NCI-H128 (cell line): Measurements from ENCODE around the gene CAMTA1.

Experiments
- DNase-seq: peaks from one replicate; lab custom pipeline; 2025; ENCODE audit not compliant: unreplicated experiment; lab: John Stamatoyannopoulos, UW

CAMTA1 gene

DNA sequence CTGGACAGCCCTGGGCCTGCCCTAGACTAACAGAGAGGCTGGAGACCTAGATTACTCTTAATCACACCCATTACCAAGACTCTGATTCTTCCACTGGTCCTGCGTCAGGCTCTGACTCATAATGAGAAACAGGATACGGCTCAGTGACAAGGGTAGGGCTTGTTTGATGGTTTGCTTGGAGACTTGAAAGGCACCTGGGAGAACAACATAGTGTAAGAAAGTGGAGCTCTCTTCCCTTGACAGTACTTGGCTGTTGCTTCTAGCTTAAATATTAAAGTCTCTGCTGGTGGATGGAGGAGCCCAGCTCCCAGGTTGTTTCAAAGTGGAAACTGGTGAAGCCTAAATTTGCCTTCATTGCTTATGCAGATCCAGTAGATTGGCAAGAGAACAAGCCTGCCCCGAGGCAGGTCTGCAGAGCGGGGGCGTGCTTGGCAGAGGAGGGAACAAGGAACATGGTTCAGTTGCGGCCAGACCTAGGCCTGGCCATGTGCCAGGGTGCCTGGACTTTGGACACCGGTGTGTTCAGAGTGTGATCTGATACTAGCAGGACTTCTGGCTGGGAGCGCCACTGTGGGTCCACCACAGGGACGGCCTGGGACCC, 480.6 kb downstream of the CAMTA1 start:
- DNase-seq = peak; percentile 17

DNA sequence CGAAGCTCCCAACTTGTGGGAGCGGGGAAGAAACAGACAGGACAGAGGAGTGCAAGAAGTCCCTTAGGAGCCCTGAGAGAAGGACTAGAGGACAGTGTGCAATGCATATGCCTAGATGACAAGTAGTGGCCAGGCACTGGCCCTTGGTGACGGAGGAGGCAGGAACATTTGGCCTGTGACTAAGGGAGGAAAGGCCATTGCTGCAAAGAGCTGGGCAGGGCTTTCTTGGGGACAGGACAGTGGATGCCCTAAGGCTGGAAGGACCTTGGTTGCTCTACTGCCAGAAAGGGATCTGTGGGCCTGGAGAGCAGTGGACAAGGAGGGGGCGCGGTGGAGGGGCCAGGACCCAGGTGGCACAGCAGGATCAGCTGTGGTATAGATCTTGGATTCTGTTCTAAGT, 481.3 kb downstream of the CAMTA1 start:
- no peak for DNase-seq

DNA sequence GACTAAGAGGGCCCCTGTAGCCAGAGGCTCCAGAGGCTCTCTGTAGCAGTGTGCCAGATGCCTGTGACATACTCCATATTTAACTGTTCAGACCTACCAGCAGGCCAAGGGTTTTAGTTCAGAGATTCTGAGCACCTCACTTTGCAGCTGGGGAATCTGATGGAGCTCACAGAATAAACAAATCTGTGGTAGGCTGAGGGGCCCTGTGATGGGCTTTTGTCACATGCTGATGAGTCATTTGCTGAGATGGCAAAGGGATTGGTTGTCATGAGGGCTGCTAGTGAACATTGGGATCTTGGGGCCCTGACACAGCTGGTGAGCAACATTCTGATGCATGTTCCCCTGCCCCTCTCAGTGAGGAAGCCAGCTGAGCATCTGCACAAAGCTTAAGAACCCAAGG, 482.2 kb downstream of the CAMTA1 start:
- no peak for DNase-seq

DNA sequence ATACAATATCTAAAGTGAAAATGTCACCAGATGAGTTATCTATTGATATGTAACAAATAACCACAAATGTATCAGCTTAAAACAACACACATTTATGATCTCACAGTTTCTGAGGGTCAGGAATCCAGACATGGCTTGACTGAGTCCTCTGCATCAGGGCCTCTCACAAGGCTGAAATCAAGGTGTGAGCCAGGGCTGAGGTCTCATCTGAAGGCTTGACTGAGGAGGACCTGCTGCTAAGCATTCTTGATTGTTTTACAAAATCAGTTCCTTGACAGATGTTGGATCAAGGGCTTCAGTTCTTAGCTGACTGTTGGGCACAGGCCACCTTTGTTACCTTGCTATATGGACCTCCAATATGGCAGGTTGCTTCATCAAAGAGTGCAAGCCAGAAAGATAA, 483.7 kb downstream of the CAMTA1 start:
- DNase-seq = no peak

DNA sequence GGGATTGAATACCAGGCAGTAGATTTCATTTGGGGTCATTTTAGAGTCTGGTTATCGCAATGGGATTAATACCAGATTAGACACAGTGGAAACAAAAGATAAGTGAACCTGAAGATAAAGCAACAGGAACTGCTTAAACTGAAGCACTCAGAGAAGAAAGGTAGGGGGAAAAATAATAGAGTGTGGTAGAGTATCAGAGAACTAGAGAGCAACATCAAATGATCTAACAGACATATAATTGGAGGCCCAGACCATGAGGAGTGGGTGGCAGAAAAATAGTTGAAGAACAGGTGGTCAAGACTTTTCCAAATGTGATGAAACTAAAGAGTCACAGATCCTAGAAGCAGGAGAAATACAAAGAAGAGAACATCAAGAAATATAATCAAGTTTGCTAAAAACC, 484.3 kb downstream of the CAMTA1 start:
- DNase-seq = no peak

DNA sequence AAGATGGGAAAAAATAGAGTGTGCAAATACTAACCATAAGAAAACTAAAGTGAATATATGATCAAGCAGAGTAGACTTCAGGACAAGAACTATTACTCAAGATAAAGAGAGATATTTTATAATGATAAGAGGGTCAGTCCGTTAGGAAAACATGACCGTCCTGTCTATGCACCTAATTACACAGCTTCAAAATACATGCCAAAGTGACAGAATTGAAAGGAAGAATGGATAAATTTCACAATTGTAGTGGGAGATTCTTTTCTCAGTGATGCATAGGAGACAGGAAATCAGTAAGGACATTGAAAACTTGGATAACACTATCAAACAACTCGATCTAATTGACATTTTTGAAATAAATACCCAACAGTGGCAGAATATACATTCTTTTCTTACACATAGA, 489.0 kb downstream of the CAMTA1 start:
- no peak for DNase-seq

DNA sequence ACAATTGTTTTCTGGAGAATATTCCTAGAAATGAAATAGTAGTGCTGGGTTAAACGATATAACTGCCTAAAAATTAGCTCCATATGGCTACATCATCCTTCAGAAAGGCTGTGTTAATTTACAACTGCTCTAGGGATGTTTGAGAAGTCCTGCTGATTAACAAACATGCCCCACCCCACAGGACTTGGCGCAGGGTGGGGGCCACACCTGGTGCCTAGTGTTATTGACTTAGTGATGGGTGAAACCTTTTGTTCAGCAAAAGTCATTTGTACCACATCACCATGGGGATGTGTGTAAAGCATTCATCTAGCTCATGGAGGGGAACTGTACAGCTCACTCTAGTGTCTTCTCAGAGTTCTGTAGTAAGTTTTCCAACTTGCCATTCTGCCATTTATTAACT, 492.8 kb downstream of the CAMTA1 start:
- peak; percentile 17 for DNase-seq

DNA sequence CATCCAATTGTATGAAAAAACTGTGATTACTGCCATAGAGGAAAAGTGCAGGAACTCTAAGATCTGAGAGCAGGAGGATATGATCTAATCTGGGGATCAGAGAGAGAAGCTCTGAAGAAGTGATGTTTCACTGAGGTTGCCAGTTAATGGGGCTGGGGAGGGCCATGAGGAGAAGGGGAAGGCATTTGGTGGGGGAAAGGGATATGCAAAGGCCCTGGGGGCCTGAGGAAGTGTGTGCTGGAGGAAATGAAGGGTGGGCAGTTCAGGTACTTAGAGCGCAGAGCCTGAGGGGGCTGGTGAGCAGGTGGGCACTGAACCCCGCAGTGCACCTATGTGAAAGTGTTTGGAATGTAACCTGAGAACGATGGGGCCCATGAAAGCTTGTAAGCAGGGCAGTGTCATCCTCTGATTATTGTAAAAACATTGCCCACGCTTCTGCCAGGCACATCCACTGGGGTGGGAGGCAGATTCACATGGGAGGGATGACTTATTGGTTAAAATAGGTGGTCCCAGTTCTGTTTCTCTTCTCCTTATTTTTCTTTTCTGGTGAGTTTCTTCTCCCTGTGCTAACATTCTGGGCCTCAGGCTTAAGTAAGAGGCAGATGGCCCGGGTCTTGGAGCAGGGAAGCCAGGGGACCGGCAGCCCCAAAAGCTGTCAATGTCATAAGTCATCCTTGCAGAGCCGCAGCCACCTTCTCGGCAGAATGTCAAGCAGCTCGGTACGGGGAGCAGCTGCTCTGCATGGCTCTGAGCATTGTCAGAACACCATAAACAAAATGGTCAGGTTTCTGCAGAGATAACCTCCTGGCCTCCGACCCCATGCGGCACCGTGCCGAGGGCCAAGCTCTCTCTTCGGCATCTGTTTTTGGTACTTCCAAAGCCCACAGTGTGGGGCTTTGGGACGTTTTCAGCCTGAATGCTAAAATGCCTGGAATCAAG, 493.8 kb downstream of the CAMTA1 start:
- no peak for DNase-seq

DNA sequence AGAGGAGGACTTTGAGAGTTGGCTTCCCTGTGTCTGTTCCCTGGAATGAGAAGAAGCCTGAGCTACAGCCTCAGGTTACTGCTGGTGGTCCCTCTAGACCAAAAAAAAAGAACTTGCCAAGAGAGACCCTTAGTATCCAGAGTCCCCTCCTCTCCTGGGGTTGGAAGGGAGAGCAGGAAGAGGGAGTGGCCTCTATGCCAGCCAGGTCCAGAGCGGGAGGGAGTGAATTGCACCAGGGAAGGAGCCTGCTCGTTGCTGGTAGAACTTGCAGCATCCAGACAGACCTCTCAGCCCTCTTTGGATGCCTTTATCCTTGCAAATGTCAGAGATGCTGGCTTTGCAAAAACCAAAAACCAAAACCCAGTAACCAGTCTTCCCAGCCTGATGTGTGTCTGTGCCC, 494.5 kb downstream of the CAMTA1 start:
- no peak for DNase-seq

DNA sequence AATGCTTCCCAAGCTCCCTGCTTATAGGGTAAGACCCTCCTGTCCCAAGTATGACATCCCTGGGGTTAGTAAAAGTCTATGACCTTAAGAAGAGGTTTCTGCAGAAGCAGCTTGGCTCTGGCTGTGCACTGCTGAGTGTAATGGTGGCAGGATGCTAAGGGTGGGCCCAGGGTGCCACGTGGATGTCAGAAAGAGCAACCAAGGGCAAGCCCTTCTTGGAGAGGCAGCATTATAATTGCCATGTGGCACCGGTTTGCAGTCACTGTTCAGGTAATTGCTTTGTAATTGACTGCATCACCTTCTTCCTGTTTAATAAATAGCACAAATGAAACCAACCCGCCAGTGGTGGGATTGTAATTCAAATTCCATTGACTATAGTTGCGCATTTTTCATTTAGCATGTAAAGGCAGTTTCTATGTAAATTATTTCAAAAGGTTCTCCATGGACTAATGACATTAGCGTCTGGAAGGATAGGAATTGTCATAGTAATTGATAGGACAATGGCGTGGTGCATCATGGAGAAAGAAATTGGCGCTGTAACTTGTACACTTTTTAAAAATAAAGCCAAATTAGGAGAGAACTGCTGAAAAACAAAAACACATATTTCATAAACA, 495.2 kb downstream of the CAMTA1 start:
- no peak for DNase-seq

DNA sequence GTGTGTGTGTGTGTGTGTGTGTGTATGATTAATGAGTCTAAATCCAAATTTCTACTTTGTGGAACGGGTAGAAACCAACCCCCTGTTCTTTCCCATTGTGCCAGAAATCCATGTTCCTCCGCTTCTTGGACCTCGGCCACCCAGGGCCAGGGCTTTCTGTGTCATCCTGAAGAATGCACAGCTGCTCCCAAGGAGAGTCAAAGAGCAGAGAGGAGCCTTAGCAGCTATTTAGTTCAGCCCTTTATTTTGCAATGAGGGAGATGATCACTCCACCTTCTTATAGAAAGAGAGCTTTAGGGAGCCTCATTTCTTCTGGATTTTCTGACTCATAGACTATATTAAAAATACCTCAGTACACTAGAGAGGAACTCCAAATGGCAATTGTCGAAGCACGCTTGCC, 496.6 kb downstream of the CAMTA1 start:
- DNase-seq = no peak

DNA sequence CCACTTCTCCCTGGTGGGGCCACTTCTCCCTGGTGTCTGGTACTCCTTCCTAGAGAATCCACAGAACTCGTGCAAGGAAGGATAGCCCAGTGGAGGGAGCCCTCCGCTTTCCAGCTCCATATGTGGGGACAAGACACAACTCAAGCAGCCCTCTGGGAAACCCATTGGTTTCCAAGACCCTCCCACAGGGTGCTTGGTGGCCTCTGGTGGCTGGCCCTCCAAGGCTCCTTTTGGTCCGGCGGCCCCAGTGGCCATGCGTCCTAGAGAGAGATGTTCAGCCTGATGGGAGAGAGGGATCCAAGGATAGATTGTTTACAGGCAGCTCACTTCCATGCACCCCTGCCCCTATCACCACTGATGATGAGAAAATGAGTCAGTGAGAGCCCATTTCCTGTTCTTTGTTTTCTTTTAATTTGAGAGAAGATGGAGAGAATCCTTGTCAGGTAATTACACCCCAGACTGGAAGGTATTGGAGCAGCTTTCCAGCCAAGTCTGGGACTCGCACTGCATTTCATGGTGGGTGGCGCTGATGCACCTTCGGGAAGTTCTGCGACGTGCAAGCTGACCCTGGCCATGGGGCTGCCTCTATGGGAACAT, 499.7 kb downstream of the CAMTA1 start:
- DNase-seq = no peak

DNA sequence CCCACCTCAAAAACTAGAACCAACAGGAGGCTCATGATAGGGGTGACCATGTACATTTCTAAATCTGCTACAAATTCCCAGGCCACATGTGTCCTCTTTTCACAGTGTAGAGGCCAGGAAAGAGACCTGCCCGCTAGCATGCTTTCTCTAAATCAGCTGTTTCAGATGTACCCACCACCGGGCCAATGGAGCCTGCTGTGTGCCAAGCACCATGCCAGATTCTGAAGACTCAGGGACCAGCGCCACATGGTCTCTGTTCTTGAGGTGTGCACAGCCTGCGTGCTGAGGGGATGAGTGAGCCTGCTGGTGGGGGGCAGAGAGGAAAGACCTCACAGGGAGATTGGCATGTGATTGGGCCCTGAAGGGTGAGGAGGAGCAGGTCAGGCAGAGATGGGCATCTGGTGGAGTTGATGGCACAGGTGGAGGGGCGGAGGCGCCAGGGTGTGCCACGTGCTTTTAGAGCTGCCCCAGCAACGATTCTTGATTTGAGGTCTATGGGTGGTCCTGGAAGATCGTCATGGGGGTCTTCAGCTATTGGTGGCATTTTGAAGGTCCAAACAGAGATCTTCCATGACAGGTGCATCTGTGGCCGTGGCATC, 500.7 kb downstream of the CAMTA1 start:
- DNase-seq = no peak

DNA sequence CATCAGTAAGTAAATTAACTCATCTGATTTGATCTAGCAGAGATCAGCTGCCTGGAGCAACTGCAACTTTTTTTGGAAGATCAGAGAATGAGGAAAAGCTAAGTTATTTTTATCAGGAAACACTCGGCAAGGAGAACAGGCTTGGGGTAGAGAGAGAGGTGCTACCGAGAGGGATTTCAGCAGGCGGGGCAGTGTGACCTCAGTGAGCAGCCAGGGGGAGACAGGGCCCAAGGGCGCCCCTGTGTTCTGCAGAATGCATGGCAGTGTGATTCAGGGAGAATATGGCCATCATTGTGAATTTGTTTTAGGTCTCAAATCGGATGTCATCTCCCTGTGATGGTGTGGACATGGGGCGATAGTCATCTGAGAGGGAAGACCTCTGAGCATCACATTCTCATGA, 501.8 kb downstream of the CAMTA1 start:
- no peak for DNase-seq

DNA sequence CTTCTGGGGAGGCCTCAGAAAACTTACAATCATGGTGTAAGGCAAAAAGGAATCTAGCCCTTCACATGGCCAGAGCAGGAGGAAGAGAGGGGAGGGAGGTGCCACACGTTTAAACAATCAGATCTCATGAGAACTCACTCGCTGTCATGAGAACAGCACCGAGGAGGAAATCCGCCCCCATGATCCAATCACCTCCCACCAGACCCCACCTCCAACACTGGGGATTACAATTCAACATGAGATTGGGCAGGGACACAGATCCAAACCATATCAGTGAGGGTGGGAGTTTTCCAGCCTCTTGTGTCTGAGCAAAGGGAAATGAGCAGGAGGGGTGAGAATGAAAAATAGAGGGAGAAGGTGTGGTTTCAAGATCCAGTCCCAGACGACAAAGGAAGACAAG, 503.7 kb downstream of the CAMTA1 start:
- no peak for DNase-seq

DNA sequence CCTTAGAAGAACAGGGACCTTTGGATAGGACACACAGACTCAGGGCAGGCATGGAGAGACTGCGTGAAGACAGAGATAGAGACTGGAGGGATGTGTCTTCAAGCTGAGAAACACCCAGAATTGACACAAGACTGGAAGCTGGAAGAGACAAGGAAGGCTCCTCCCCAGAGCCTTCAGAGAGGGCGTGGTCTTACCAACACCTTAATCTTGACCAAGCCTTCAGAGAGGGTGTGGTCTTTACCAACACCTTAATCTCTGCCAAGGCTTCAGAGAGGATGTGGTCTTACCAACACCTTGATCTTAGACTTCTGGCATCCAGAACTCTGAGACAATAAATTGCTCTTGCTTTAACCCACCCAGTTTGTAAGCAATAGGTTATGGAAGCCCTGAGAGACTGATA, 504.4 kb downstream of the CAMTA1 start:
- no peak for DNase-seq

DNA sequence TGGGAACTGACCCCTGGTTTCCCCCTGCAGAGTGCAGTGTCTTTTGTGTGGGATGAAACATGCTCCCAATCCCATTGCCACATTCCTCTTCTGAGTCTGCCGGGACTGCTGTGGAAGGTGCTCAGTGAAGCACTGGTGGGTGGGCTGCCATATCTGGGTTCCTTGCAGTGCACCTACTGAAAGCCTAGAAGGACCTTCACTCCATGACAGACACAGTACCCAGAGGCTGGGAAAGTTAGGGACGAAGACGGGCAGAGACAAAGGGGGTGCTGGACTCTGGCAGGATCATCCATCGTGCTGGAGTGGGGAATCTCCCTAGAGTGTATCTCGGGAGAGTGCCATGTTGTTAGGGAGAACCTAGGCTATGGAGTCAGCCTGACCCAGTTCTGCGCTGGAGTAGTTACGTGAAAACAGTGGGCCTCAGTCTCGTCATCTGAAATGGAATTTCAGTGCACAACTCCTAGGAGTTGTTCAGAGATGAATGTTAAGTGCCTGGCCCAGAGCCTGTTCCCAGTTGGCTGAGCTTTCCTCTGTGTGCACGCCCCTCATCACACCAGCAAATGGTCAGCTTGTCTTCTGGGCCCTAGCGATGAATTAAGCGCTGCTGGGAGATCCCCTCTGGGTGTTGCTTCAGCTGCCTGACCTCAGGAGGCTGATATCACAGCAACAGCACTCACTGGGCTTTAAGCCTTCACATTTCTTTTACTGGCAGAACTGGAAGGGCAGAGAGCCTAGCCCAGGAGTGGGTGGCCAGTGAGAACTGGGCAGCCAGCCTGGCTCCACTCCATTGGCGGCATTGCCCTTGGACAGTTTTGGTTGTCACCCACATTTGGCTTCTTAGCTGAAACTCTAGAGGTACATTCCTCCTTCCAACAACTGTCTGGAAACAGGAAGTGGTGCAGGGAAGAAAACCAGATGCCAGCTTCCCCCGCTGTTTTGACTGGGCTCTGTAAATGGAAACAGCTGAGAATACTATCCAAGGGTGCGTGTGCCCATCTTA, 506.0 kb downstream of the CAMTA1 start:
- no peak for DNase-seq

DNA sequence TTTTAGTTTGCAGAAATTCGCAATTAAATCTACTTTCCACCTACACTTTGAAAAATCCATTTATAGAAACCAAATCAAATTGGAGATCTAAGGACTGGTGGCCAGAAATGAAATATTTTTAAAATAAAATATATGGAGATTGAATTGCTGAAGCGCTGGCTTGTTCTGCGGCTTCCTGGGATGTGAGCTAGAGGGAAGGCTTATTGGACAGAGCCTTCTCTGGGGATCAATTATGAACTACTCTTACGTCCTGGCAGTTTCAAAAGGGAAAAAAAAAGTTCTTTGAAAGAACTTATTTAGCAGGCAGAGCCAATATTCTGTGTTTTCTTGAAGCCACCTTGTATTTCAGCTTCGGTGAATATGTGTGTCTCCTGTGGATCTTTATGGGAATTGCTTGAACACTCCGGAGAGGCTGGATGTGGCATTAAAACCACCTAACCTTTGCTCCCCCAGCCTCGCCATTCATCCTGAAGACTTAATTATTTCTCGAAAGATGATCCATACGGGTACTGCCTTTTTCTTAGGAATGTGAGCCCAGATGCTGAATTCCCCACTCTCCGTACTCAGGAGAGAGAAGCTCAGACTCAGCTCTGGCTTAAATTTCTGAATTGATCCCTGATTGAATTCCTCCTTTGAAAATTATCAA, 506.9 kb downstream of the CAMTA1 start:
- no peak for DNase-seq

DNA sequence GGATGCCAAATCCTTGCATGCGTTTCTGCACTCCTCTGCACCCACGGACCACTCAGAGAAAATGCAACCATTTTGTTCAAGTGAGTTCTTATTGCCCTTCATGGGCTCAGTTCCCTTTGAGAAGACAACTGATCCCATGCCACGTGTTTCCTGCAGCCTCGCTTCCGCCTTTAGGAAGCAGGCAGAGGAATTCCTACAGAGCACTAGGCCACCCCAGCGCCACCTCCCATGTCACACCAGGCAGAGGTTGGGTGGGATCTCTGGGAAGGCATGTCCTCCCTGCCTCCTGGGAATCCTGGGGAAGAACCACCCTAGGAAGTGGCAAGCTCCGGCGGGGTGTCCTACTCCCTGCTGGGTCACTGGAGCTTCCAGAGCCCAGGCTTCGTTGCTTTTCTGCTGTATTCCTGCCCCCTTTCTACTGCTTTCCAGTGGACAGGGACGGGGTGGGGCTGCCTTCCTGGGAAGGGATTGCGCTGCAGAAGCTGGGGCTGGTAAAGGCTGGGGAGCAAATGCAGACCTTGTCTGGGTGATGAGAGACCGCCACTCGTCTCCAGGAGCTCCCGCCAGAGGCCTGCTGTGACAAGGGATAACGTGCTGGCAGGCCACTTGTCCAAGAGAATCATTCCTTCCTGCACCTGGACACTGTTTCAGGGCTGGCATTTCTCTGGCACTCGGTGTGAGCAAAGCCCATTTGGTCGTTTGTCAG, 507.6 kb downstream of the CAMTA1 start:
- no peak for DNase-seq
